Breast epithelium (tissue), 3 donors: Measurements from ENCODE around the gene PLCG1.

Experiments used
- POLR2A ChIP-seq: fragments of 450-650 bp; IDR thresholded peaks from one replicate; pipeline ENCODE4 v1.6.1; 2016; ENCODE audit warnings: antibody characterized with exemption, mild to moderate bottlenecking, moderate library complexity
- TF ChIP-seq, protein P1 (sequence below), 3 donors: fragments of 450-650 bp; IDR thresholded peaks; one replicate each; pipeline ENCODE4 v1.5.1; 2016 to 2017; ENCODE audit warnings: antibody characterized with exemption in 3 of 3, mild to moderate bottlenecking in 3 of 3, moderate library complexity in 3 of 3

DNA sequence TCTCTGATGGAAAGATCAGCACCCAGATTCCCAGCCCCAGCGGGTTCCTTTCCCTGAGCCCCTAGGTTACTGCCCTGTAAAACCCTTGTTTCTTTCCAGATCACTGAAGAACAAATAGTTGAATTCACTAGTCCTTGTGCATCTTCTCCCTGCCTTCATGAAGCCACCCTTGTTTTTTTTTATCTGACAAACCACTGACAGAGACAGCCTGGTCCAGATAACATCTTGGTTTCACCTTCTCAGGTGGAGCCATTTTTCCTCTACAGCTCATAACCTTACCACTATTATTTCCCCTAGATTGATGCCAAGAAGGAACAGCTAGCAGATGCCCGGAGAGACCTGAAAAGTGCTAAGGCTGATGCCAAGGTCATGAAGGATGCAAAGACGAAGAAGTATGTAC is 15.9 kb upstream of the PLCG1 start:
- TF ChIP-seq, protein P1, sequence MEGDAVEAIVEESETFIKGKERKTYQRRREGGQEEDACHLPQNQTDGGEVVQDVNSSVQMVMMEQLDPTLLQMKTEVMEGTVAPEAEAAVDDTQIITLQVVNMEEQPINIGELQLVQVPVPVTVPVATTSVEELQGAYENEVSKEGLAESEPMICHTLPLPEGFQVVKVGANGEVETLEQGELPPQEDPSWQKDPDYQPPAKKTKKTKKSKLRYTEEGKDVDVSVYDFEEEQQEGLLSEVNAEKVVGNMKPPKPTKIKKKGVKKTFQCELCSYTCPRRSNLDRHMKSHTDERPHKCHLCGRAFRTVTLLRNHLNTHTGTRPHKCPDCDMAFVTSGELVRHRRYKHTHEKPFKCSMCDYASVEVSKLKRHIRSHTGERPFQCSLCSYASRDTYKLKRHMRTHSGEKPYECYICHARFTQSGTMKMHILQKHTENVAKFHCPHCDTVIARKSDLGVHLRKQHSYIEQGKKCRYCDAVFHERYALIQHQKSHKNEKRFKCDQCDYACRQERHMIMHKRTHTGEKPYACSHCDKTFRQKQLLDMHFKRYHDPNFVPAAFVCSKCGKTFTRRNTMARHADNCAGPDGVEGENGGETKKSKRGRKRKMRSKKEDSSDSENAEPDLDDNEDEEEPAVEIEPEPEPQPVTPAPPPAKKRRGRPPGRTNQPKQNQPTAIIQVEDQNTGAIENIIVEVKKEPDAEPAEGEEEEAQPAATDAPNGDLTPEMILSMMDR (IDR thresholded peaks at IDR 0.05) = no peak
- TF ChIP-seq POLR2A = no peak
